GM12878 (cell line): ENCODE results near the gene ATG14. TPM values are rescaled to one million over a fixed set of nuclear protein-coding genes. Genes with fewer than 3 reads are reported as not detected.

Experiments used
- ATAC-seq: fragments of 200-7000 bp; cut with Tn5 transposase; 3 replicates; pipeline ENCODE4 v1.9.1; 2020; ENCODE audit warnings: mild to moderate bottlenecking, moderate library complexity
- BruUV-seq: library from RNA; stranded (reverse); fragments of 400-500 nt; replicated peaks from 2 replicates; lab custom pipeline; 2021; lab: Mats Ljungman, UMichigan
- CTCF ChIA-PET: fragments of 300-600 bp; sonication (Branson Sonifier 250); formaldehyde crosslinking; extraction: SDS; loops from one replicate; lab custom pipeline; 2021; ENCODE audit warnings: inconsistent platforms; lab: Yijun Ruan, JAX
- POLR2A ChIA-PET: fragments of 350-600 bp; formaldehyde crosslinking; extraction: SDS; loops from one replicate; lab custom pipeline; 2021; ENCODE audit warnings: inconsistent platforms; lab: Charles Lee
- RAD21 ChIA-PET: fragments of 300-600 bp; sonication (Branson Sonifier 250); formaldehyde crosslinking; loops from one replicate; lab custom pipeline; 2023; ENCODE audit warnings: antibody characterized with exemption; ENCODE audit not compliant: unreplicated experiment; lab: Charles Lee
- SMC1A ChIA-PET: fragments of 300-600 bp; sonication (Branson Sonifier 250); formaldehyde crosslinking; loops from one replicate; lab custom pipeline; 2023; ENCODE audit not compliant: unreplicated experiment, uncharacterized antibody; lab: Charles Lee
- DNase-seq: peaks from one replicate; pipeline ENCODE4 v3.0.0-alpha.2; 2011; ENCODE audit warnings: low read depth, low spot score
- FAIRE-seq: peaks from 3 replicates; lab custom pipeline; 2011; peaks lifted over from hg19 to GRCh38; lab: Jason Lieb, UNC
- H2AFZ ChIP-seq: 2 replicates; pipeline ENCODE4 v1.6.0; 2011; ENCODE audit warnings: low read depth, low read length, control low read depth; ENCODE audit not compliant: control insufficient read depth
- H3K27ac ChIP-seq: 2 replicates; pipeline ENCODE4 v1.5.1; 2011; ENCODE audit warnings: control low read depth; ENCODE audit not compliant: control insufficient read depth, insufficient read depth
- H3K27me3 ChIP-seq, 2 experiments: replicated peaks in 1 of 2; 2 replicates each; pipeline versions ENCODE4 v1.6.0 to v1.6.1; 2011; ENCODE audit warnings: low read length in 1 of 2; ENCODE audit not compliant: control insufficient read depth in 2 of 2, insufficient read depth in 2 of 2
- H3K36me3 ChIP-seq, 2 experiments: 2 replicates each; pipeline ENCODE4 v1.5.1; 2011; ENCODE audit warnings: low read length in 1 of 2; ENCODE audit not compliant: control insufficient read depth in 2 of 2, insufficient read depth in 2 of 2
- H3K4me1 ChIP-seq: 2 replicates; pipeline ENCODE4 v1.6.1; 2011; ENCODE audit warnings: mild to moderate bottlenecking, low read length, moderate library complexity, mixed read lengths; ENCODE audit not compliant: control insufficient read depth, insufficient read depth
- H3K4me2 ChIP-seq: 2 replicates; pipeline ENCODE4 v1.6.0; 2011; ENCODE audit warnings: control low read depth; ENCODE audit not compliant: control insufficient read depth, insufficient read depth
- H3K4me3 ChIP-seq: fragments of 200-600 bp; sonication (generic); 2 replicates; pipeline ENCODE4 v1.5.1; 2016
- H3K79me2 ChIP-seq: 2 replicates; pipeline ENCODE4 v1.6.0; 2011; ENCODE audit warnings: low read length; ENCODE audit not compliant: control insufficient read depth, insufficient read depth
- H3K9ac ChIP-seq: 2 replicates; pipeline ENCODE4 v1.8.0; 2011; ENCODE audit warnings: low read length, control low read depth, mixed read lengths; ENCODE audit not compliant: control insufficient read depth, insufficient read depth
- H3K9me3 ChIP-seq: replicated peaks from 3 replicates; pipeline ENCODE4 v1.5.1; 2011; ENCODE audit warnings: mild to moderate bottlenecking, low read length; ENCODE audit not compliant: control insufficient read depth, insufficient read depth
- H4K20me1 ChIP-seq: 2 replicates; pipeline ENCODE4 v1.6.0; 2011; ENCODE audit not compliant: control insufficient read depth, insufficient read depth
- BHLHE40 ChIP-seq, 2 experiments: fragments of 450-650 bp in 1 of 2; IDR thresholded peaks; 2 replicates each; pipeline ENCODE4 v1.6.1; 2011 to 2017; ENCODE audit warnings: low read depth in 2 of 2, borderline replicate concordance in 1 of 2, improper control_type of control experiment in 1 of 2, low read length in 1 of 2, mild to moderate bottlenecking in 1 of 2
- BMI1 ChIP-seq: fragments of 450-650 bp; IDR thresholded peaks from 2 replicates; pipeline ENCODE4 v1.6.1; 2016; ENCODE audit warnings: mild to moderate bottlenecking, moderate library complexity, borderline replicate concordance
- CEBPB ChIP-seq, 2 experiments: fragments of 150-350 bp in 1 of 2; IDR thresholded peaks; 2 replicates each; pipeline ENCODE4 v1.6.1; 2012 to 2014; ENCODE audit warnings: low read depth in 2 of 2, low read length in 2 of 2, borderline replicate concordance in 1 of 2, inconsistent platforms in 1 of 2
- CREM ChIP-seq: IDR thresholded peaks from 2 replicates; pipeline ENCODE4 v1.6.1; 2014; ENCODE audit warnings: antibody characterized with exemption, low read depth
- EP300 ChIP-seq, 2 experiments: fragments of 150-350 bp in 1 of 2; IDR thresholded peaks; 2 replicates each; pipeline ENCODE4 v1.6.1; 2011 to 2012; ENCODE audit warnings: low read depth in 2 of 2, low read length in 2 of 2, borderline replicate concordance in 1 of 2, improper control_type of control experiment in 1 of 2, inconsistent platforms in 1 of 2; ENCODE audit not compliant: control insufficient read depth in 1 of 2
- HCFC1 ChIP-seq: fragments of 150-350 bp; IDR thresholded peaks from 2 replicates; pipeline ENCODE4 v1.6.1; 2014; ENCODE audit warnings: low read length
- MEF2A ChIP-seq: IDR thresholded peaks from 2 replicates; pipeline ENCODE4 v1.6.1; 2011; ENCODE audit warnings: low read depth, mild to moderate bottlenecking, low read length, moderate library complexity; ENCODE audit not compliant: insufficient read depth
- MEF2B ChIP-seq: fragments of 450-650 bp; IDR thresholded peaks from 2 replicates; pipeline ENCODE4 v1.6.1; 2018; ENCODE audit warnings: mild to moderate bottlenecking, moderate library complexity; ENCODE audit not compliant: partially characterized antibody, poor library complexity, severe bottlenecking
- NFIC ChIP-seq: IDR thresholded peaks from 2 replicates; pipeline ENCODE4 v1.6.1; 2012; ENCODE audit warnings: low read depth, mild to moderate bottlenecking, inconsistent platforms, low read length, moderate library complexity
- RUNX3 ChIP-seq: IDR thresholded peaks from 2 replicates; pipeline ENCODE4 v1.6.1; 2012; ENCODE audit warnings: low read length, inconsistent platforms
- TCF12 ChIP-seq: IDR thresholded peaks from 2 replicates; pipeline ENCODE4 v1.6.1; 2011; ENCODE audit warnings: low read depth, mild to moderate bottlenecking, low read length
- ZBED1 ChIP-seq: IDR thresholded peaks from 2 replicates; pipeline ENCODE4 v1.6.1; 2016; ENCODE audit warnings: borderline replicate concordance
- ZSCAN29 ChIP-seq: fragments of 450-650 bp; IDR thresholded peaks from 2 replicates; pipeline ENCODE4 v1.6.1; 2017; ENCODE audit warnings: mild to moderate bottlenecking, moderate library complexity
- WGBS: methylation state at CpG from one replicate; pipeline ENCODE4 v1.1.6; 2016; ENCODE audit warnings: low lambda C conversion rate; ENCODE audit not compliant: insufficient replicate concordance, insufficient coverage; ENCODE audit errors: missing lambda C conversion rate; 5-methylcytosine and 5-hydroxymethylcytosine counted together
- in situ Hi-C: fragments of 300-500 bp; cut with MboI; formaldehyde crosslinking; loops from 9 replicates; pipeline ENCODE4 v1.14.3; 2018; ENCODE audit warnings: mixed read lengths
- intact Hi-C: fragments of 100-400 bp; cut with micrococcal nuclease; formaldehyde crosslinking; loops from one replicate; pipeline ENCODE4 v1.14.2; 2022; ENCODE audit not compliant: unreplicated experiment
- polyA plus RNA-seq, 11 experiments: library from polyadenylated mRNA; depleted of rRNA in 4 of 11; unstranded in 6 of 11; stranded (reverse) in 5 of 11; fragments of >200 nt; fragmentation: Nextera tagmentation in 4 of 11; fragmentation: Illumina TruSeq in 1 of 11; extraction: Ambion mirVana in 4 of 11; extraction: Trizol in 1 of 11; gene quantifications; 1 replicate in 1 of 11; 2 replicates in 10 of 11; pipeline versions ENCODE4 v1.2.1 to v1.2.3, GENCODE V29; 2011 to 2016; ENCODE audit warnings: inconsistent platforms in 2 of 11, missing spikeins in 2 of 11, low read depth in 1 of 11
- total RNA-seq, 4 experiments: library from RNA; depleted of rRNA in 3 of 4; stranded (reverse); fragments of >200 nt in 3 of 4; fragmentation: Illumina TruSeq in 1 of 4; extraction: Trizol in 1 of 4; gene quantifications; 2 replicates each; pipeline versions ENCODE4 v1.2.1 to v1.2.3, GENCODE V29; 2013 to 2021
- TF ChIP-seq, protein P1 (sequence below): fragments of 450-650 bp; IDR thresholded peaks from 2 replicates; pipeline ENCODE4 v1.6.1; 2017; ENCODE audit warnings: mild to moderate bottlenecking, low read depth, inconsistent platforms; ENCODE audit not compliant: poor library complexity, severe bottlenecking
- TF ChIP-seq, protein P2 (sequence below): fragments of 450-650 bp; IDR thresholded peaks from 2 replicates; pipeline ENCODE4 v1.6.1; 2016; ENCODE audit warnings: mild to moderate bottlenecking
- TF ChIP-seq, protein P3 (sequence below): IDR thresholded peaks from 2 replicates; pipeline ENCODE4 v1.6.1; 2012; ENCODE audit warnings: low read depth, low read length, improper control_type of control experiment

The ATG14 gene
- total and polyA plus RNA-seq, 10 of the 15 experiments (the other 5 are each of a cell fraction or from before 2014, with no cell fraction given), result 1.1 to 6.4 (median 5.0) TPM

DNA sequence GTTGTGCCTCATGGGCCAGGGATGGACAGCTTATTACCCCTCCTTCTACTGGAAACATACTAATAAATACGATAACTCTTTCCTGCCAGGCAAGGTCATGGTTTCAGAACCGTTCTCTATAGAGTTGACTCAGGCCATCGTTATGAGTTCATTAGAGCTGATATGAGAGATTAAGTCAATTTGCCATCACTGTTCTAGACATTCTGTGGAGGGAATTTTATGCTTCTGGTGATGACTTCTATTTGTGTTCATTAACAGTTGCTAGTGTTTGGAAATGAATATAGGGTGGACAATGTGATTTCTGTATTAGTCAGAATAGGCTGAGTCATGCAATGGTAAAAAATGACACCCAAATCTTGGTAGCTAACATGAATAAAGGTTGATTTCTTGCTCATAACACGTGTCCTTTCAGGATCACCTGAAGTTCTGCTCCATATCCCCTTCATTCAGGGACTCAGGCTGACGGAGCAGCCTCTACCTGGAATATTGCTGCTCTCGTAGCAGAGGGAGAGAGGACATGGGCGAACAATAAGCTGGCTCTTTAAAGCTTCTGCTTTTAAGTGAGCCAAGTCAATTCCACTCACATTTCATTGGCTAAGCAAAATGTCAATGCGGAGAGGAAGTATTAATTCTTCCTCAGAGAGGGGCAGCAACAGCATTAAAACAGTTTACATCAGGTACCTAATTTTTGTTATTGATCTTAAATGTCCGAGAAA lies 47.3 kb upstream of the ATG14 start:
- ATAC-seq (peak; percentile 93), DNase-seq (no peak), FAIRE-seq (no peak)
- BruUV-seq, result no TSS peak
- ChIA-PET POLR2A (no interaction called here), CTCF (interaction anchor here (0.8 to 1.5 kb wide), 5 partner anchors 10 to 36 kb away, joined by 3 to 10 read pairs (median 3); no protein-coding TSS in a partner anchor), SMC1A (interaction anchor here (0.7 to 1.6 kb wide), 10 partner anchors 9 to 274 kb away, joined by 3 to 8 read pairs (median 4); no protein-coding TSS in a partner anchor), RAD21 (interaction anchor here (0.6 to 1.5 kb wide), 4 partner anchors 9 to 844 kb away, joined by 3 to 6 read pairs (median 3); no protein-coding TSS in a partner anchor)
- Histone ChIP-seq H4K20me1 (no peaks in the 10 kb centered on the region), H3K36me3 (no peaks in the 10 kb centered on the region), H3K27me3 (no peaks in the 10 kb centered on the region), H3K9ac (no peak overlapping the region), H3K27ac (no peak overlapping the region), H3K79me2 (no peaks in the 10 kb centered on the region), H3K4me1 (peaks cover 5% of the 10 kb centered on the region; the same call in 1 of the 2 replicates), H3K4me3 (no peak overlapping the region), H3K9me3 (no peaks in the 10 kb centered on the region), H2AFZ (peak overlapping the region; percentile 16; the same call in 1 of the 2 replicates), H3K4me2 (peak overlapping the region; percentile 7; the same call in 1 of the 2 replicates)
- intact Hi-C loops (loop anchor here (2.0 kb wide), 1 partner anchor 120 kb away; no protein-coding TSS in a partner anchor), in situ Hi-C loops (no loop called here)
- 24% methylated on average over 9 of the region's 9 CpGs for WGBS
- TF ChIP-seq, protein P1, sequence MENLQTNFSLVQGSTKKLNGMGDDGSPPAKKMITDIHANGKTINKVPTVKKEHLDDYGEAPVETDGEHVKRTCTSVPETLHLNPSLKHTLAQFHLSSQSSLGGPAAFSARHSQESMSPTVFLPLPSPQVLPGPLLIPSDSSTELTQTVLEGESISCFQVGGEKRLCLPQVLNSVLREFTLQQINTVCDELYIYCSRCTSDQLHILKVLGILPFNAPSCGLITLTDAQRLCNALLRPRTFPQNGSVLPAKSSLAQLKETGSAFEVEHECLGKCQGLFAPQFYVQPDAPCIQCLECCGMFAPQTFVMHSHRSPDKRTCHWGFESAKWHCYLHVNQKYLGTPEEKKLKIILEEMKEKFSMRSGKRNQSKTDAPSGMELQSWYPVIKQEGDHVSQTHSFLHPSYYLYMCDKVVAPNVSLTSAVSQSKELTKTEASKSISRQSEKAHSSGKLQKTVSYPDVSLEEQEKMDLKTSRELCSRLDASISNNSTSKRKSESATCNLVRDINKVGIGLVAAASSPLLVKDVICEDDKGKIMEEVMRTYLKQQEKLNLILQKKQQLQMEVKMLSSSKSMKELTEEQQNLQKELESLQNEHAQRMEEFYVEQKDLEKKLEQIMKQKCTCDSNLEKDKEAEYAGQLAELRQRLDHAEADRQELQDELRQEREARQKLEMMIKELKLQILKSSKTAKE, result peak; percentile 50
- TF ChIP-seq MEF2B, result peak; percentile 68
- TF ChIP-seq NFIC, result peak; percentile 96
- no peak for TF ChIP-seq CEBPB (IDR thresholded peaks at IDR 0.05; ENCODE audit: borderline replicate concordance in 1 of 2, low read depth in 2 of 2, low read length in 2 of 2)
- peak; percentile 81 for TF ChIP-seq CREM
- TF ChIP-seq HCFC1, result no peak
- TF ChIP-seq TCF12, result no peak
- peak; percentile 82; the same call in 1 of the 2 replicates for TF ChIP-seq ZBED1
- peak; percentile 74 for TF ChIP-seq BMI1
- TF ChIP-seq ZSCAN29, result no peak
- TF ChIP-seq EP300 (IDR thresholded peaks at IDR 0.05; ENCODE audit: borderline replicate concordance in 1 of 2, control insufficient read depth in 1 of 2, low read depth in 2 of 2, low read length in 2 of 2), result peak; percentile 61 to 79; a peak in 3 of 4 replicates
- TF ChIP-seq, protein P2, sequence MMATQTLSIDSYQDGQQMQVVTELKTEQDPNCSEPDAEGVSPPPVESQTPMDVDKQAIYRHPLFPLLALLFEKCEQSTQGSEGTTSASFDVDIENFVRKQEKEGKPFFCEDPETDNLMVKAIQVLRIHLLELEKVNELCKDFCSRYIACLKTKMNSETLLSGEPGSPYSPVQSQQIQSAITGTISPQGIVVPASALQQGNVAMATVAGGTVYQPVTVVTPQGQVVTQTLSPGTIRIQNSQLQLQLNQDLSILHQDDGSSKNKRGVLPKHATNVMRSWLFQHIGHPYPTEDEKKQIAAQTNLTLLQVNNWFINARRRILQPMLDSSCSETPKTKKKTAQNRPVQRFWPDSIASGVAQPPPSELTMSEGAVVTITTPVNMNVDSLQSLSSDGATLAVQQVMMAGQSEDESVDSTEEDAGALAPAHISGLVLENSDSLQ, result peak; percentile 45
- peak; percentile 57 for TF ChIP-seq MEF2A
- peak; percentile 72 for TF ChIP-seq RUNX3
- TF ChIP-seq, protein P3, sequence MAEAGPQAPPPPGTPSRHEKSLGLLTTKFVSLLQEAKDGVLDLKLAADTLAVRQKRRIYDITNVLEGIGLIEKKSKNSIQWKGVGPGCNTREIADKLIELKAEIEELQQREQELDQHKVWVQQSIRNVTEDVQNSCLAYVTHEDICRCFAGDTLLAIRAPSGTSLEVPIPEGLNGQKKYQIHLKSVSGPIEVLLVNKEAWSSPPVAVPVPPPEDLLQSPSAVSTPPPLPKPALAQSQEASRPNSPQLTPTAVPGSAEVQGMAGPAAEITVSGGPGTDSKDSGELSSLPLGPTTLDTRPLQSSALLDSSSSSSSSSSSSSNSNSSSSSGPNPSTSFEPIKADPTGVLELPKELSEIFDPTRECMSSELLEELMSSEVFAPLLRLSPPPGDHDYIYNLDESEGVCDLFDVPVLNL, result no peak
- peak; percentile 33 to 39; a peak in 3 of 4 replicates for TF ChIP-seq BHLHE40 (IDR thresholded peaks at IDR 0.05; ENCODE audit: borderline replicate concordance in 1 of 2, low read depth in 2 of 2, low read length in 1 of 2)
